Mucosa of rectum (tissue), 2 donors: Measurements from ENCODE around the gene SNRNP70.
A peak's percentile ranks its signal among the peaks of the same experiment; 100 is the strongest.
"Not testable (repeated sequence)": the region's sequence is repeated elsewhere in the genome, so short reads cannot be mapped to it uniquely, and the experiment has no call there.

ENCODE experiments used
- H3K27ac ChIP-seq, 2 donors: one replicate each; pipeline ENCODE4 v1.7.0; 2013; ENCODE audit warnings: inconsistent platforms in 2 of 2, low read depth in 2 of 2, low read length in 2 of 2
- H3K27me3 ChIP-seq, 2 donors: one replicate each; pipeline ENCODE4 v1.7.0; 2013; ENCODE audit warnings: low read length in 2 of 2; ENCODE audit not compliant: control insufficient read depth in 2 of 2, insufficient read depth in 2 of 2
- H3K36me3 ChIP-seq, 2 donors: one replicate each; pipeline ENCODE4 v1.7.0; 2013; ENCODE audit warnings: low read length in 2 of 2; ENCODE audit not compliant: control insufficient read depth in 2 of 2, insufficient read depth in 2 of 2
- H3K4me1 ChIP-seq, 2 donors: one replicate each; pipeline ENCODE4 v1.7.0; 2013; ENCODE audit warnings: low read length in 2 of 2, mild to moderate bottlenecking in 1 of 2; ENCODE audit not compliant: control insufficient read depth in 2 of 2, insufficient read depth in 2 of 2
- H3K4me3 ChIP-seq, 2 donors: one replicate each; pipeline ENCODE4 v1.7.0; 2013; ENCODE audit warnings: low read length in 2 of 2
- H3K9ac ChIP-seq, 2 donors: one replicate each; pipeline ENCODE4 v1.7.0; 2013; ENCODE audit warnings: low read length in 2 of 2, low read depth in 1 of 2, mild to moderate bottlenecking in 1 of 2
- H3K9me3 ChIP-seq, 2 donors: one replicate each; pipeline ENCODE4 v1.7.0; 2013; ENCODE audit warnings: low read length in 2 of 2; ENCODE audit not compliant: control insufficient read depth in 2 of 2
- donor health status: healthy.
- donor health status: Normal muscosa, but diverticular disease.

Gene SNRNP70, protein sequence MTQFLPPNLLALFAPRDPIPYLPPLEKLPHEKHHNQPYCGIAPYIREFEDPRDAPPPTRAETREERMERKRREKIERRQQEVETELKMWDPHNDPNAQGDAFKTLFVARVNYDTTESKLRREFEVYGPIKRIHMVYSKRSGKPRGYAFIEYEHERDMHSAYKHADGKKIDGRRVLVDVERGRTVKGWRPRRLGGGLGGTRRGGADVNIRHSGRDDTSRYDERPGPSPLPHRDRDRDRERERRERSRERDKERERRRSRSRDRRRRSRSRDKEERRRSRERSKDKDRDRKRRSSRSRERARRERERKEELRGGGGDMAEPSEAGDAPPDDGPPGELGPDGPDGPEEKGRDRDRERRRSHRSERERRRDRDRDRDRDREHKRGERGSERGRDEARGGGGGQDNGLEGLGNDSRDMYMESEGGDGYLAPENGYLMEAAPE

DNA sequence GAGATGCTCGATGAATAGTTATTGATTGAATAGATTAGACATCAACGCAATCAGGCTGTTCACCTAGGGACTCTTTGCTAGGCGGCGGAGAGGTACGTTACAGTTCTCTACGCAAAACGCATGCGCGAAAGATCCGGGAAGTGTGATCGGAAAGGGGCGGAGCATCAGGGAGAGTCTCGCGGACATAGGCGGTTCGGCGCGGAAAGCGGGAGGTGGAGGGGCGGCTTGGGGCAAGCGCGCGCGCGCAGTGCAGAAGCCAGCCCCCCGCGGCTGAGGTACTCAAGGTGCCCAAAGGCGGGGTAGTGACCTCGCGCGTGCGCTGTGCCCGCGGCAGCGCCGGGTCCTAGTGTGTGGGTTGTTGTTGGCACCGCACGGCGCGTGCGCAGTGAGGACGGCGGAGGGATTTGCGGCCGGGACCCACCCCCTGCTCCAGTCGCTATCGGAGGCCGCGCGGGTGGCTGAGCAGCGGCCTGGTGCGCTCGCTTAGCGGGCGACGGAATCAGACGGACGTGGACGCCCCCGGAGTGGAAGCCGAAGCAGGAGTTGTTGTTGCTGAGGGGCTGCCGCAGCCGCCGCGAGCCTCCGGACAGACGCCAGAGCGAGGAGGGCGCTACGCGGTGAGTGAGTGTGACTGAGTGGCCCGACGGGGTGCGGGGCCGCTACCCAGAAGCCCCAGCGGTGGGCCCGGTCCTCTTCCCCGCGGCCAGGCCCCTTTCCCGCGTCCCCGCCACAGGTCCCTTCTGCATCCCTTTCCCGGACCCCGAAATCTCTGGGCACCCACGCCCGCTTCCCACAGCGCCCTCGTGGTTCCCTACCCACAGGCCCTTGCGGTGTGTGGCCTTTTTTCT lies at the start of gene SNRNP70:
Gene SNRNP70, plus strand, starts transcription at position 432 of the 848 bp plus-strand sequence. CDS start 964 bp downstream, outside the sequence.
- Histone ChIP-seq H3K36me3 (peaks cover 12 to 22% of the 10 kb centered on the region in 2 donors), H3K4me3 (peak within 1 kb of the TSS; percentile 90 to 95), H3K4me1 (peaks cover 6 to 13% of the 10 kb centered on the region in 2 donors), H3K9ac (peak within 1 kb of the TSS; percentile 86 to 93), H3K27ac (peak within 1 kb of the TSS; percentile 74 to 89), H3K27me3 (no peaks in the 10 kb centered on the region), H3K9me3 (no peaks in the 10 kb centered on the region)

DNA sequence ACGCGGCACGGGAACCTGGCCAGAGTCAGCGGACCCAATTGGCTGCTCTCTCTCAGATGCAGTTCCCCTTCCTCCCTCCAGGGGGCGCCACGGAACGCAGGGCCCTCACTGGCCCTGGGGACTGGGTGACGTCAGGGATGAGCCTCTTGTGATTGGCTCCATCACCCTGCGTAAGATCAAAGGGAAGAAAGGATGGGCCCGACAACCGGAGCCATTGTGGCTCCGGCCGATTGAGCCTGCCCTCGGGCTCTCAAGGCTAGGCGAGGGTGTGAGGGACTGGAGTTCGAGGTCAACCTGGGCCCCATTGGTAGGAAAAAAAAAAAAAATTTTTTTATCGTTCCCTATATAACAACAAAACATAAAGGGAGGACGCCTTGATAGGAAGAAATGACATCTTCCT lies 48.4 kb upstream of the SNRNP70 start, which contains the start of gene CGB1:
Gene CGB1, minus strand, starts transcription at position 81 of the 400 bp plus-strand sequence. CDS start 184 bp downstream, outside the sequence.
- H3K4me1 ChIP-seq, H3K36me3 ChIP-seq, H3K27me3 ChIP-seq, H3K4me3 ChIP-seq, H3K9me3 ChIP-seq, H3K27ac ChIP-seq, H3K9ac ChIP-seq: not testable (repeated sequence)

DNA sequence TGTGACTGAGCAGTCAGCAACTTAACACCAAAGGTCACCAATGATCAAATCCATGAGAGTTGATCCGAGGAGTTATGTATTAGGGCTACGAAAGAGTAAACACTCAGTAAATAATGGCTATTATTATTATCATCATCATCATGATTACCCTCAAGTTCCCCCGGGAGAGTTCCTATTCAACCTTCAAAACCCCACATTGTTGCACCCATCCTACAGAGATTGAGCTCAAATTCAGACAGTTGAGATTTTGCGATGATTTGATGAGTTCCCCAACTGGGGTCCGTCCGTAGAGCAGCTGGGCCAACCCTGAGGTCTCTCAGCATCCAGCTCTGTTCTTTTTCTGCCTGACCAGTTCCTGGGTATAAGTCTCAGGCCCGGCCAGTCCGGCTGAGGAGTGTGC lies 47.1 kb upstream of the SNRNP70 start:
- not testable (repeated sequence) for H3K4me1 ChIP-seq, H3K36me3 ChIP-seq, H3K9ac ChIP-seq, H3K27ac ChIP-seq, H3K9me3 ChIP-seq, H3K4me3 ChIP-seq, H3K27me3 ChIP-seq

DNA sequence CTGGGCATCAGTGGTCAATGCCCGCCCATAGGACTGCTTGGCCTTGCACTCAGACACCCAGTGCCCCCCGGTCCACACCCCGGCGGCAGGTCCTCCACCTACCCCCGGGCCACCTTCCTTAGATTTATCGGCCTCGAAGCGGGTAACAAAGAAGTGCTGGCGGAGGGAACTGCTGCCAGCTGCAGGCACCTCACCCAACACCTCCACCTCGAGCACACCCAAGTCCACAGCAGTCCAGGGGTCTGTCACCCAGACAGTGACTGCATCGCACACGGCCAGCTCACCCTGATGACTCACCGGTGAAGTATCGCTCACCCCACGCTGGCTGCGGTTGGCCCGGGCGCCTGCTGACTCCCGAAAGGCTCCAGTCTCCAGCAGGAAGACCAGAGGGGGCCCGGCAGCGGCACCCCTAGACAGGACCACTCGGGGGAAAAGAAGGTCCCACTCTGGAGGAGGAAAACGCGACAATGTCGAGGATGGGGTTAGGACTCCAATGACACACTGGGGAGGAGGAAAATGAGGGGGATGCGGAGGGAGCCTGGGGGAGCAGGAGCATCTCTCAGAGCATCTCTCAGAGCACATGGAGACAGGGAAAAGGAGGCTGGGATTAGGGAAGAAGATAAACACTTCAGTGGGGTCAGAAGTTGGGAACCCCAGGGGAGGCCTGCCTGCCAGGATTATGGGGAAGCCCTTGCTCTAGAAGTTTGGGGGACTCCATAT lies 46.5 kb upstream of the SNRNP70 start:
- H3K9ac ChIP-seq, H3K9me3 ChIP-seq, H3K4me3 ChIP-seq, H3K27me3 ChIP-seq, H3K27ac ChIP-seq, H3K4me1 ChIP-seq, H3K36me3 ChIP-seq: not testable (repeated sequence)

DNA sequence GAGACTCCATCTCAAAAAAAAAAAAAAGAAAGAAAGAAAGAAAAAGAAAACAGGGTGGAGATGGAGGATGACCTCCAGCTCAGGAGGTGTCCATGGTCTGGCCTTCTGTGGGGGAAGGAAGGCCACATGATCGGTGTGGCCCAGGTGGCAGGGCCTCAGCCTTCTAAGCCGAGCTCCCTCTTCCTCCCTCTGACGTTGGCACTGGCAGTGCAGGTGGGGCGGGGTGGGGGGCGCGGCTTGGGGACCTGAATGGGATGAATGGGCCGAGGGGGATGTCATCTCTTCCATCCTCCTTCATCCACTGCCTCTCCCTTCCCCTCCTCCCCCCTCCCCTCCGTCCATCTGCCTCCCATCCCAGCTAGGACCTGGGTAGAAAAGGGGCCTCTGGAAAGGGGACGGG lies 45.5 kb upstream of the SNRNP70 start:
- H3K36me3 ChIP-seq, H3K9ac ChIP-seq, H3K27me3 ChIP-seq, H3K4me3 ChIP-seq, H3K9me3 ChIP-seq, H3K27ac ChIP-seq, H3K4me1 ChIP-seq: not testable (repeated sequence)

DNA sequence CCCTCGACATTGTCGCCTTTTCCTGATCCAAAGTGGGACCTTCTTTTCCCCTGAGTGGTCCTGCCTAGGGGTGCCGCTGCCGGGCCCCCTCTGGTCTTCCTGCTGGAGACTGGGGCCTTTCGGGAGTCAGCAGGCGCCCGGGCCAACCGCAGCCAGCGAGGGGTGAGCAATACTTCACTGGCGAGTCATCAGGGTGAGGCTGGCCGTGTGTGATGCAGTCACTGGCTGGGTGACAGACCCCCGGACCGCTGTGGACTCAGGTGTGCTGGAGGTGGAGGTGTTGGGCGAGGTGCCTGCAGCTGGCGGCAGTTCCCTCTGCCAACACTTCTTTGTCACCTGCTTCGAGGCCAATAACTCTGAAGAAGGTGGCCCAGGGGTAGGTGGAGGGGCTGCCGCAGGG lies 43.1 kb upstream of the SNRNP70 start:
- Histone ChIP-seq H3K9ac (no peak overlapping the region), H3K36me3 (no peaks in the 10 kb centered on the region), H3K27me3 (no peaks in the 10 kb centered on the region), H3K9me3 (no peaks in the 10 kb centered on the region), H3K4me3 (no peak overlapping the region), H3K4me1 (no peaks in the 10 kb centered on the region), H3K27ac (no peak overlapping the region)

DNA sequence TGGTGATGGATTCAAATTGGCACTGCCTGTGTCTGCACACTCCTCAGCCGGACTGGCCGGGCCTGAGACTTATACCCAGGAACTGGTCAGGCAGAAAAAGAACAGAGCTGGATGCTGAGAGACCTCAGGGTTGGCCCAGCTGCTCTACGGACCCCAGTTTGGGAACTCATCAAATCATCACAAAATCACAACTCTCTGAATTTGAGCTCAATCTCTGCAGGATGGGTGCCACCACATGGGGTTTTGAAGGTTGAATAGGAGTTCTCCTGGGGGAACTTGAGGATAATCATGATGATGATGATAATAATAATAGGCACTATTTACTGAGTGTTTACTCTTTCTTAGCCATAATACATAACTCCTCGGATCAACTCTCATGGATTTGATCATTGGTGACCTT lies 42.6 kb upstream of the SNRNP70 start:
- not testable (repeated sequence) for H3K9me3 ChIP-seq, H3K4me1 ChIP-seq, H3K36me3 ChIP-seq, H3K4me3 ChIP-seq, H3K9ac ChIP-seq, H3K27me3 ChIP-seq, H3K27ac ChIP-seq

DNA sequence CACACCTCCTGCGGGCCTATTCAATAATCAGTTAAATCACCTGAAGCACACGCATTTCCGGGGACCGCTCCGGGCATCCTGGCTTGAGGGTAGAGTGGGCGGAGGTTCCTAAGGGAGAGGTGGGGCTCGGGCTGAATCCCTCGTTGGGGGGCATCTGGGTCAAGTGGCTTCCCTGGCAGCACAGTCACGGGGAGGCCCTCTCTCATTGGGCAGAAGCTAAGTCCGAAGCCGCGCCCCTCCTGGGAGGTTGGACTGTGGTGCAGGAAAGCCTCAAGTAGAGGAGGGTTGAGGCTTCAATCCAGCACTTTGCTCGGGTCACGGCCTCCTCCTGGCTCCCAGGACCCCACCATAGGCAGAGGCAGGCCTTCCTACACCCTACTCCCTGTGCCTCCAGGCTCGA lies 41.7 kb upstream of the SNRNP70 start, which contains the start of gene CGB5:
Gene CGB5, plus strand, starts transcription at position 301 of the 400 bp plus-strand sequence. CDS start 362 bp downstream, outside the sequence.
- H3K9me3 ChIP-seq, H3K4me3 ChIP-seq, H3K9ac ChIP-seq, H3K36me3 ChIP-seq, H3K4me1 ChIP-seq, H3K27me3 ChIP-seq, H3K27ac ChIP-seq: not testable (repeated sequence)

DNA sequence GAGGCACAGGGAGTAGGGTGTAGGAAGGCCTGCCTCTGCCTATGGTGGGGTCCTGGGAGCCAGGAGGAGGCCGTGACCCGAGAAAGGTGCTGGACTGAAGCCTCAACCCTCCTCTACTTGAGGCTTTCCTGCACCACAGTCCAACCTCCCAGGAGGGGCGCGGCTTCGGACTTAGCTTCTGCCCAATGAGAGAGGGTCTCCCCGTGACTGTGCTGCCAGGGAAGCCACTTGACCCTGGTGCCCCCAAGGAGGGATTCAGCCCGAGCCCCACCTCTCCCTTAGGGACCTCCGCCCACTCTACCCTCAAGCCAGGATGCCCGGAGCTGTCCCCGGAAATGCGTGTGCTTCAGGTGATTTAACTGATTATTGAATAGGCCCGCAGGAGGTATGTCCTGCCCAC lies 36.2 kb upstream of the SNRNP70 start, which contains the start of gene CGB8:
Gene CGB8, minus strand, starts transcription at position 101 of the 400 bp plus-strand sequence. CDS start 372 bp downstream, outside the sequence.
- not testable (repeated sequence) for H3K9ac ChIP-seq, H3K4me3 ChIP-seq, H3K27me3 ChIP-seq, H3K36me3 ChIP-seq, H3K4me1 ChIP-seq, H3K9me3 ChIP-seq, H3K27ac ChIP-seq
